GM19467 (cell line): ENCODE results near the gene TPMT.
"Not testable (repeated sequence)": the region's sequence is repeated elsewhere in the genome, so short reads cannot be mapped to it uniquely, and the experiment has no call there.

Source experiments
- ATAC-seq: cut with Tn5 transposase; IDR thresholded peaks from one replicate; pipeline ENCODE4 v1.9.1; 2021; ENCODE audit warnings: mild to moderate bottlenecking, moderate library complexity; ENCODE audit not compliant: unreplicated experiment

Gene TPMT

DNA sequence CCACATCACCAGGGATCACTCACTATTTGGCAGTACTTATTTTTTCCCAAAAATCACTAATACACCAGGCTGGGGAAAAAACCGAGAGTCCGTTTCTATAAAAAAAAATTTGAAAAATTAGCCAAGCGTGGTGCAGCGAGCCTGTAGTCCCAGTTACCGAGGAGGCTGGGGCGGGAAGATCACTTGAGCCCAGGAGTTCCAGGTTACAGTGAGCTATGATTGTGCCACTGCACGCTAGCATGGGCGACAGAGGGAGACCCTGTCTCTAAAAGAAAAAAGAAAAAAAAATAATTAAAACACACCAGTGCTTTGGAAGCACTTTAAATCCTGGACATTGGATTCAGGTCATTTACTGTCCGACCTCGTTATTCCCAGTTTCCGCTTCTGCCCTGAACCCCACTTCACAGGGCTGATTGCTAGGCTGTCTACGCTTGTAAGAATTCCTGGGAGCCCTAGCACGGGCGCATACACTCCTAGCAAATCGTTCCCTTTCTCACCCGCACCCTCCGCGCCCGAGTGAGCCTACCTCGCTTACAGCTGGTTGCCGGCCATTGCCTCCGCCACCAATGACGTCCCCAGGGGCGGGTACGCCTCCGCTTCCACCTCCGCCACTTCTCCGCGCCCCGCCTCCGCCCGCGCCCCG lies at the start of gene TPMT:
Gene TPMT, minus strand, starts transcription at position 571 of the 643 bp plus-strand sequence. CDS start 5,950 bp downstream, outside the sequence.
- peak; percentile 52 for ATAC-seq

DNA sequence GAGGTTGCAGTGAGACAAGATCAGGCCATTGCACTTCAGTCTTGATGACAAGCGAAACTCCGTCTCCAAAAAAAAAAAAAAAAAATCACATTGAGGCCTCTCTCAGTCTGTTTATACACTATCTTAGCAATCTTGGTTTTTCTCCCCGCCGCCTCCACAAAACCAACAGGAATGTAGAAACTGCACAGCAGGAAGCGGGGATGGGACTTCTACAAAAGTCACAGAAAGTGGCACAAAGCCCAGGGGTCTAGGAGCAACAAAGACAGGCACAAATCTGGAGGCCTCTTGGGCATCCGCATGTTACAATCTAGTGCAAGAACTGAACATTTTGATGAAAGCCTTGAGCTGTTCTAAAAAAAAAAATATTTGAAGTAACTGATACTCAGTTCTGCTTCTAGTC lies 48.9 kb upstream of the TPMT start:
- ATAC-seq: no peak

DNA sequence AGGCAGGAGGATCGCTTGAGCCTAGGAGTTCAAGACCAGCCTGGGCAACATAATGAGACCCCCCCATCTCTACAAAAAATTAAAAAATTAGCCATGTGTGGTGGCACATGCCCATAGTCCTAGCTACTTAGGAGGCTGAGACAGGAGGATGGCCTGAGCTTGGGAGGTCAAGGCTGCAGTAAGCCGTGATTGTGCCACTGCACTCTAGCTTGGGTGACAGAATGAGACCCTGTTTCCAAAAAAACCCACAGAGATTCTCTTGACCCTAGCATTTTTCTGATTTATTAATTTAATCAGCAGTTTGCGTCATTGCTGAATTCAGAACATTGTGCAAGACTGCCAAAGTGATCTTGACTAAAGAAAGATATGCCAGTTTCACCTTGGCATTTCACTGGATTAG lies 37.1 kb upstream of the TPMT start:
- no peak for ATAC-seq

DNA sequence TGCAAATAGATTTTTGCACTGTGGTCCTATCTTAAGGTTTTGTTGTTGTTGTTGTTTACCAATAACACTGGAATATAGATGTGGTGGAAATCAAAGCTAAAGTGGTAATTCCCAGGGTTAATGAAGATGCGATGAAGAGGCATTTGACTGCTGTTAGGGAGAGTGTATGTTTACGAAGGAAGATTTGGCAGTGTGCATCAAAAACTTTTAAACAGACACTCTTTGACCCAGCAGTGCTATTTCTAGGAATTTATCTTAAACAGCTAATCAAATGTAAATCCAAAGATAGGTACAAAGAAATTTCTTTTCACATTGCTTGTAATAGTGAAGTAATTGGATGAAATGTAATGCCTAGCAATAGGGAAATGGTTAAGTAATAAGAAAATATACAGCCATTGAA lies 34.3 kb upstream of the TPMT start:
- no peak for ATAC-seq

DNA sequence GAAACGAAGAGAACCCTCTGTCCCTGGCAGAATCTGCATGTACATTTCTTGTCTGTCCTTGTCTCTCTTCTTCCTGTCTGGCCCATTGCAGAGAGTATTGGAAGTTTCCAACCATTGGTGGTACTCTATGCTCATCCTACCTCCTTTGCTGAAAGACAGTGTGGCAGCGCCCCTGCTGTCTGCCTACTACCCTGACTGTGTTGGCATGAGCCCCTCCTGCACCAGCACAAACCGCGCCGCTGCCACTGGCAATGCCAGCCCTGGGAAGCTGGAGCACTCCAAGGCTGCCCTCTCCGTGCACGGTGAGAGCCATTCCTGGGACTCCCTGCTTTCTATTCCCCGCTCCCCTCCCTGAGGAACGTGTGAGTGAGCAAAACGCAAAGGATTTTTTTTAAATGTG lies 32.8 kb upstream of the TPMT start:
- no peak for ATAC-seq

DNA sequence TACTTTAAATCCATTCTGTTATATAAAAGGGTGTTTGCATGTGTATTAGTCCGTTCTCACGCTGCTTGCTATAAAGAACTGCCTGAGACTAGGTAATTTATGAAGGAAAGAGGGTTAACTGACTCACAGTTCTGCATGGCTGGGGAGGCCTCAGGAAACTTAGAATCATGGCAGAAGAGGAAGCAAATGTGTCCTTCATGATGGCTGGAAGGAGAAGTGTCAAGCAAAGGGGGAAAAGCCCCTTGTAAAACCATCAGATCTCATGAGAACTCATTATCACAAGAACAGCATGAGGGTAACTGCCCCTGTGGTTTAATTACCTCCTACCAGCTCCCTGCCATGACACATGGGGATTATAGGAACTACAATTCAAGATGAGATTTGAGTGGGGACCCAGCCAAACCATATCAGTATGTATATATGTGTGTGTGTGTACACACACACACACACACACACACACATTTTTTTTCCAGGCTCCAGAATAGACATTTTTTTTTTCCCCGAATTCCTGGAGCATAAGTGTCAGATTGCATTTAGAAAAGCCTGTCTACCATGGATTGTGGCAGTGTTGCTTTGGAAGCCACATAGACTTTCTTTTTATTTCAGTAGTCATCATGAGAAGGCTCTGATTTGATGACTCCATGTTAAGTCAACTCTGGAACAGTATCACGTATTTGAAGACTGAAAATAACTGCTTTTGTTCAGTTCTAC lies 31.8 kb upstream of the TPMT start:
- ATAC-seq: no peak

DNA sequence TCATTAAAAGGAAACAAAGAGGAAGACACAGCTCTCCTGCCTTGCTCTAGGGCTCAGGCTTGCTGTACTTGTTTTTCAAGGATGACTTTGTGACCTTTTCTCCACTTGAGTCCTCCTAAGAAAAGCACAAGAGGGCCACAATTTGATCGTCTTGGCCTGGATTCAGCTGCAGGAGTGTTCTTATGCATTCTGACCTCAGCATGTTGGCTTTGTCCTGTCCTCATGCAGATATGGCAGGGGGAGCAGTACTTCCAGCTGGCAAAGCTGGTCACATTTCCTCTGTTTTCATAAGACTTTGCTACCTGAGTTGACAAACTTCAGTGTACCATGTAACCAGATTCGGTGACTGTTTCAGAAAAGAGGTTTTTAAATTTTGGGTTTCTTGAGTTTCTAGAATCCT lies 31.2 kb upstream of the TPMT start:
- ATAC-seq: no peak

DNA sequence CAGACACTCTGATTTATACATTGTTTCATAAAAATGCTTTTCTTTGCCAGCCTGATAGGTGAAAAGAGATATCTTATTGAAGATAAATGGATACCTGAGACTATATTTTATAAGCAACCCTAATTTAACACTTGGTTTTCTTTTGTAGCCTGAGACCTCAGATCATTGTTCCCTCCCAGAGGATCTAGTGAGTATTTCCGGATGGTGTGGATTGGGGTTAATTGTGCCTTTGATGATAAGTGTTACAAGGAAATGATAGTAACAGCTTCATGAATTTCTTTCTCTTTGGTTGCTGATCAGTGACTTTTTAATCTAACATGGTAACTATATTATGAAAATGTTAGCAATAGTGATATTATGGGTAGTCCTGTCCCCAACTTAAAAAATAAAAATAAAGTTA lies 30.7 kb upstream of the TPMT start:
- ATAC-seq: no peak

DNA sequence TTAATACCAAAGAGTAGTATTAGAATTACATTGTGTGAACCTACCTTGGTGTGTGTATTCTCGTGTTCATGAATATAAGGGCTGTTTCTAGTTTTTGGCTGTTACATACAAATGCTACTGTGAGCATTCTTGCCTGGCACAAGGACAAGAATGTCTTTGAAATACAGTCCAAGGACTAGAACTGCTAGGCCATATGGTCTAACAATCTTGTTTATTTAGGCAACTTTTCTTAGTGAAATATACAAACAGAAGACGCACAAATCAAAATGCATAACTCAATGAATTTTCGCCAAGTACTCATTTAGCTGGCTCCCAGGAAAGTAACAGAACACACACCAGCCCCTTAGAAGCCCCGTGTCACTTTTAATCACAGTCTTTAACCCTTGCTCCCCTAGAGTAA lies 28.9 kb upstream of the TPMT start:
- no peak for ATAC-seq

DNA sequence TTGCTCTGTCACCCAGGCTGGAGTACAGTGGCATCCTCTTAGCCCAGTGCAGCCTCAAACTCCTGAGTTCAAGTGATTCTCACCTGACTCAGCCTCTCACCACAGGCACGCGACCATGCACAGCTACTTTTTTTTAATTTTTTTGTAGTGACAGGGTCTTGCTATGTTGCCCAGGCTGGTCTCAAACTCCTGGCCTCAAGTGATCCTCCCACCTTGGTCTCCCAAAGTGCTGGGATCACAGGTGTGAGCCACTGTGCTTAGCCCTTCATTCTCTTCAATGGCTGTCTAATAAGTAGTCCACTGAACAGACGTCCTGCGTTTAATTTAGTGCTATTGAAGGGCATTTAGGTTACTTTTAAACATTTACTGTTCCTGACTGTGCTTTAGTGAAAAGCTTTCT lies 27.7 kb upstream of the TPMT start:
- no peak for ATAC-seq

DNA sequence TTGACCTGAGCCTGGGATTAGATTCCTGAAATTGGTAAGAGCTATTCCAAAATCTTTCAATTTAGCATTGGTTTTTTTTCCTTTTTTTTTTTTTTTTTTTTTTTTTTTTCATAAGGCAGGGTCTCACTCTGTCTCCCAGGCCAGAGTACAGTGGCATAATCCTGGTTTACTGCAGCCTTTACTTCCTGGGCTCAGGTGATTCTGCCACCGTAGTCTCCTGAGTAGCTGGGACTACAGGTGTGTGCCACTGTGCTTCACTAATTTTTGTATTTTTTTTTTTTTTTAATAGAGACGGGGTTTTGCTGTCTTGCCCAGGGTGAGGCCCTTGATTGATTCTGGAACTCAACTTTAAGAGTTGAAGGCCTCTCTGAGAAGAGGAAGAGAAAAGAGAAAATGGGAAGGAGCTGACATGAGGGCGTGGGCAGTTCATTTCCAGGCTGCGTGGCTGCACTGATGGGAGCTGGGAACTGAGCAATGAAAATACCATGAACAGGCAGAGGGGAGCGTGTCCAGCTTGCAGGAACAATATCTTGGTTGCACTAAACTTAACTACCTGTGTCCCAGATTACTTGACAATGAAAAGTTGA lies 25.0 kb upstream of the TPMT start:
- ATAC-seq: no peak

DNA sequence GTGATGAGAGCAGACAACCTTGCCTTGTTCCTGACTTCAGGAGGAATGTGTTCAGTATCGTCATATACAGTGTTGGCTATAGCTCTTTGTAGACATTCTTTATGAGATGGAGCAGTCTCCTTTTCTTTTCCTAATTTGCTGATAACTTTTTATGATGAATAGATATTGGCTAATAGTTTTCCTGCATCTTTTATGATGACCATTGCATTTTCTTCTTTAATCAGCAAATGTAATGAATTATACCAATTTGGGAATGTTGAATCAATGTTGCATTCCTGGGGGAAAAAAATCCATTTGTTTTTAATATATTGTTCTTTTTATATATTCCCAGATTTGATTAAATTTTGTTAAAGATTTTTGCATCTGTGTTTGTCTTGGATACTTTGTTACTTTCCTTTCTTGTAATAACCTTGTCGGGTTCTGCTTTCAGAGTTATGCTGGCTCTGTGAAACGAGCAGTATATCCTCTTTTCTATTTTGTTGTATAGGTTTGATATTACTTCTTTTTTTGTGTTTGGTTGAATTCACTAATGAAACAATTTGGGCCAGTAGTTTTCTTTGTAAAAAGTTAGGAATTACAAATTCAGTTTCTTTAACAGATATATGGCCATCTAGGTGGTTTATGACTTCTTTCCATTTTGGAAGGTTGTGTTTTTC lies 24.2 kb upstream of the TPMT start:
- ATAC-seq: no peak

DNA sequence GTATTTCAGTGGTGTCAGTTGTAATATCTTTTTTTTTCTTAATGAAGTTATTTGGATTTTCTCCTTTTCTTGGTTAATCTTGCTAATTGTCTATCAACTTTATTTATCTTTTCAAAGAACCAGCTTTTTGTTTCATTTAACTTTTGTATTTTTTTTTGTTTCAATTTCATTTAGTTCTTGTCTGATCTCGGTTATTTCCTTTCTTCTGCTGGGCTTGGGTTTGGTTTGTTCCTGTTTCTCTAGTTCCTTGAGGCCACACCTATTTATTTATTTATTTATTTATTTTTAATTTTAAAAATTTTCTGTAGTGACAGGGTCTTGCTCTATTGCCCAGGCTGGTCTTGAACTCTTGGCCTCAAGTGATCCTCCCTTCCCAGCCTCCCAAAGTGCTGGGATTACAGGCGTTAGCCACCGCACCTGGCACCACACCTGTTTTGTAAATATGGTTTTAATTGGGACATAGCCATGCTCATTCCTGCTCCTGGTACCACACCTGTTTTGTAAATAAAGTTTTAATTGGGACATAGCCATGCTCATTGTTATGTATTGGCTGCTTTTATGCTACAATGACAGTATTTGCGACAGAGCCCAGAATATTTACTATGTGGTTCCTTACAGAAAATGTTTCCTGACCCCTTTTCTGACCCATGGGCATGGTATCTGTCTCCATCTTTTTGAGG lies 22.5 kb upstream of the TPMT start:
- no peak for ATAC-seq

DNA sequence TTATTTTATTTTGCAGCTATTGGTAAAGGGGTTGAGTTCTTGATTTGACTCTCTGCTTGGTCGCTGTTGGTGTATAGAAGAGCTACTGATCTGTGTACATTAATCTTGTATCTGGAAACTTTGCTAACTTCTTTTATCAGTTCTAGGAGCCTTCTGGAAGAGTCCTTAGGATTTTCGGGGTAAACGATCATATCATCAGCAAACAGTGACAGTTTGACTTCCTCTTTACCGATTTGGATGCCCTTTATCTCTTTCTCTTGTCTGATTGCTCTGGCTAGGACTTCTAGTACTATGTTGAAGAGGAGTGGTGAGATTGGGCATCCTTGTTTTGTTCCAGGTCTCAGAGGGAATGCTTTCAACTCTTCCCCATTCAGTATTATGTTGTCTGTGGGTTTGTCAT lies 21.3 kb upstream of the TPMT start:
- not testable (repeated sequence) for ATAC-seq

DNA sequence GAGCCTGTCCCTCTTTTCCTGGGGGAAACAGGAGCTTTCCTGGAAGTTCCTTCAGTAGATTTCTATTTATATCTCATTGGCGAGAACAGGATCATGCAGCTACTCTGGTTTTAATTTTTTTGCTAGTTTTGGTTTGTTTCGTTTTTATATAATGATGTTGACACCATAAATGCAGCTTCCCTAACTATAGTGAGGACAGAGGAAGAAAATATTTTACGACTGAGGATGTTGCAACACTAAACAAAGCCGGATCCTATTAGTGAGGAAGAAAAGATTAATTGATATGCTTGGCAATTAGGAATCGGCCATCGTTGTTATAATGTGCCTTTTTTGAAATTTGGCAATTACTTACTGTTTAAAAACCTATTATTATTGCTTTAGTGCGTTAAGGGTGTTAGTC lies 17.0 kb upstream of the TPMT start:
- ATAC-seq: no peak

DNA sequence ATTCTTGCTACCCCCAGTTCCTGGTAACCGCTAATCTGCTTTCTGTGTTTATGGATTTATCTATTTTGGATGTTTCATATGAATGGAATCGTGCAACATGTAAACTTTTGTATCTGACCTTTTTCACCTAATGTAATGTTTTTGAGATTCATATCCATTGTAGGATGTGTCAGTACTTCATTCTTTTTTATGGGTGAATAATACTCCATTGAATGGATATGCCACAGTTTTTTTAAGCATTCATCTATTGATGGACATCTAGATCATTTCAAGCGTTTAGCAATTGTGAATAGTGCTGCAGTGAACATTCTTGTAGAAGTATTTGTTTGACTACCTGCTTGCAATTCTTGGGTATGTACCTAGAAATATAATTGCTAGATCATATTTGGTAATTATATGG lies 13.4 kb upstream of the TPMT start:
- ATAC-seq: no peak

DNA sequence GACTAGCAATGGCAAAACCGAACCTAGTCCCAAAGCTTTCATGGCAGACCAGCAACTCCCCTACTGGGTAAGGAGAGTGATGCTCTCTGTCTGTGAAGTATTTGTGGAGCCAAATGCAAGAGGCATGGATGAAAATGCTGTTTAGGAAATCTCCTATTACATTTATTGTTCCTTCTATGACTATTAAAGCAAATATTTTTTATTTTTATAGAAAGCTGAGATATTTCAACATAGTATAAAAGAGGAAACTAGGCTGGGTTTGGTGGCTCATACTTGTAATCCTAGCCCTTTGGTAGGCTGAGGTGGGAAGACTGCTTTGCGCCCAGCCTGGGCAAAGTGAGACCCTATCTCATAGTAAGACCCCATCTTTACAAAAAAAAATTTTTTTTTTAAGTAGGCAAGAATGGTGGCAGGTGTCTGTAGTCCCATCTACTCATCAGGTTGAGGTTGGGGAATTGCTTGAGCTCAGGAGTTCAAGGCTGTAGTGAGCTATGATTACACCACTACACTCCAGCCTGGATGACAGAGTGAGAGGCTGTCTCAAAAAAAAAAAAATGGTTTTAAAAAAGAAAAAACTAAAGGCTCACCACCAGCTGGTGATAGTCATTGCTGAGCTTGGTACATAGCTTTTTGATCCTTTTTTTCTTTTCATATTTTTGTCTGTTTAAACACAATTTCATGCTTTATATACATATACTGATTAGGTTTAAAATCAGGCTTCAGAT lies 11.6 kb upstream of the TPMT start:
- ATAC-seq: no peak

DNA sequence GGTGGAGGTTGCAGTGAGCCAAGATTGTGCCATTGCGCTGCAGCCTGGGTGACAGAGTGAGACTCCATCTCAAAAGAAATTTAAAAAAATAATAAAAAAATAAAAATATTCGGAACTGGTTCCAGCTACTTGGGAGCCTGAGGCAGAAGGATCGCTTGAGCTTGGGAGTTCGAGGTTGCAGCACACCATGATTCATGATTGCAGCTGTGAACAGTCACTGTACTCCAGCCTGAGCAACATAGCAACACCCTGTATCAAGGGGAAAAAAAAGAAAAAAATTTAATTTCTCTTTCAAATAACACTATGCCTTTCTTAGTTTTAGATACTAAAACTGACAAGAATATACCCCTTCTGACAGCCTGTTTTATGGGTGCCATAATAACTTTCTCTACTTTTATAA lies 10.9 kb upstream of the TPMT start:
- ATAC-seq: no peak

DNA sequence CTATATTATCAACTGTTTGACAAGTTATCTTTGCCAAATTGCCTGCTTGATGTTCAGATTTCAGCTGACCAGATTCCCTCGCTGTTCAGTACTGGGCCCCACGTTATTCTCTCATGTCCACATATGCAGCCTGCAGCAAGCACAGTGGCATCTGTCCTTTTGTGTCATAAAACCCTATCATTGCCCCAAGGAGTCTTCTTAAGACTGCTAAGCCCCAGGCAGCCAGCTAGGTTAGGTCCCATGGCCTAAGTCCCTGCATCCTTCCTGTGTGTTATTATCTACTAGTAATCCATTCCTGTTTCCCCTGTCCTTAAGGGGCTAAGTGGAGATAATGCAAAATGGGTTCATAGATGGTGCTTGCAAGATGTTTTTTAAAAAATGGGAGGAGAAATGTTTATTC lies 7.5 kb upstream of the TPMT start:
- no peak for ATAC-seq

DNA sequence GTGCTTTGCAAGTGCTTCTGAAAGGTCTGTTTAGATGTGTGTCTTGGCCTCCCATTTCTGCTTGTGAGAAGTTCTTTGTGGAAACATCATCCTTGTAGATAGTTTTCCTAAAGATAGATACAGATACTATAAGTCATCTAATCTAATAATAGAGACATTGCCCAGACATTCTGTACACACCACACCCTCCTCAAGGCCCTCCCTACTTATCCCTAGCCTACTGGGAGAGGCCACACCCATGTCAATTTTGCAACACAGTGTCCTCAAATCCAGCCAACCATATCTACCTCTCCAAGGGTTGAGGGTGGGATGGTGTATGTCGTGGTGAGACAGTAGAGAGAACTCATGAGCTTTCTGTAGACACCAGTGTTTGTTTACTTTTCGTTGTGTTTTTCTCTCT lies 6.6 kb upstream of the TPMT start:
- ATAC-seq: no peak

DNA sequence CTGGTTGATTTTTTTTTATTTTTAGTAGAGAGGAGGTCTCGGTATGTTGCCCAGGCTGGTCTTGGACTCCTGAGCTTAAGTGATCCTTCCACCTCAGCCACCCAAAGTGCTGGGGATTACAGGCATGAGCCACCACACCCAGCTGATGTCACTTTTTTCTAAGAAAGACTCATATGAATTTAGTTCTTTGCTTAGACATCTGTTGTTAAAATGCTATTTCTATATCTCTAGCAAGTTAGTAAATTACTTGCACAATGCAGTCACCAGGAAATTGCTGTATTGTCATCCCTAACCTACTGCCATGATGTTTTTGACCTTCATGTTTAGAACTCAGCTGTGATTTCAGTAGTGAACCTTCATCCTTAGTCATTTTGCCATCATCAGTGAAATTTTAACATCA lies 6.0 kb upstream of the TPMT start:
- ATAC-seq: no peak
